GM21825 (cell line): Measurements from ENCODE around the gene CUZD1.

Experiments
- ATAC-seq: cut with Tn5 transposase; IDR thresholded peaks from one replicate; pipeline ENCODE4 v1.9.1; 2021; ENCODE audit warnings: mild to moderate bottlenecking, moderate library complexity; ENCODE audit not compliant: unreplicated experiment

The CUZD1 gene

DNA sequence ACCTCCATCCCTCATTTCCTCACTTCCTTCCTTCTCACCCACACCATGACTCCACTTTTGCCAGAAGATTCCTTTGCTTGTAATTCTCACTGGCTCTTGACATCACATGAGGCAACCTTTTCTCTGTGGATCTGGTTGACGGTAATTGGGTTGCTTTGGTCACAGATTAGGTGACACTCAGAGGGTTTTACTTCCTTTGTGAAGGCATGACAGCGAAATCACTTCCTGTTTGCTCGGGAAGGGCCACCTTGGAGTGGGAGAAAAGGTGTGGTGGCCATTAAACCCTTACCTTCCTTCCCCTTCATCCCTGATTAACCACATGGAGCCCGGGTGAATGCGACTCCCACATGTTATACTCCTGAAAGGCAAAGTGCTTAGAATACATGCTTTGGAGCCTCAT lies 30.2 kb downstream of the CUZD1 start:
- ATAC-seq, result no peak

DNA sequence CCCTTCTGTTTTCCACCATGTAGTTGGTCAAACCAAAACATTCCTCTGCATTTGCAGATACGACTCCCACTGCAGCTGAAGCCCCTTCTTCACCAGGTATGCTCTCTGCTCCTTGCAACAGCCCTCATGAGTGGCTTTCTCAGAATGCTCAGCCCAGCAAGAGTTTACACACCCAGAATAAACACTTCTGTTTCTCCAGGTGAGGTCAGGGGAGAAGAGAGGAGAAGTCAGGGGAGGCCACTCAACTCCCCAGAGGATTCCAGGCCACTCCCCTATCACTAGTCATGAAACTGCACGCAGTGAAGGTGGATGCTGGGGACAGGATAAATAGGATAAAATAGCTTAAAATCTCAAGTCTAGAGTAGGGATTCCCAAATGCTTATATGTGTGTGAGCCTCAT lies 31.2 kb downstream of the CUZD1 start:
- no peak for ATAC-seq

DNA sequence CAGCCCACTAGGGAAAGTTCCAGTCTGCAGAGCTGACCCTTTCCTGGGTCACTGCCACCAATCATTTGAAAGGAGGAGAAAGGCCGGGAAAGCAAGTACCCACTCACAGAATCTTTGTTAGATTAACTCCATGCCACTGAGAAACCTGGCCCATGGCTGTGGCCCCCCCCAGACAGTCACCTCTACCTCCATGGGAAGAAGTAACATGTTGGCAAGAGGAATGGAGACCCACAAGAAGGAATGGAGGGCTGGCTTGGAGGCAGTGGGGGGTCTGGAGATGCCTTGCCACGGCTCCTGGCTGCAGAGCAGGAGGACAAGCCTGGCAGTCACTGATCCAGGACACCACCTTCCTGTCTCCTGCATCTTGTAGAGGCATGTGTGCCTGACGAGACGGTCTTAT lies 32.9 kb downstream of the CUZD1 start:
- no peak for ATAC-seq

DNA sequence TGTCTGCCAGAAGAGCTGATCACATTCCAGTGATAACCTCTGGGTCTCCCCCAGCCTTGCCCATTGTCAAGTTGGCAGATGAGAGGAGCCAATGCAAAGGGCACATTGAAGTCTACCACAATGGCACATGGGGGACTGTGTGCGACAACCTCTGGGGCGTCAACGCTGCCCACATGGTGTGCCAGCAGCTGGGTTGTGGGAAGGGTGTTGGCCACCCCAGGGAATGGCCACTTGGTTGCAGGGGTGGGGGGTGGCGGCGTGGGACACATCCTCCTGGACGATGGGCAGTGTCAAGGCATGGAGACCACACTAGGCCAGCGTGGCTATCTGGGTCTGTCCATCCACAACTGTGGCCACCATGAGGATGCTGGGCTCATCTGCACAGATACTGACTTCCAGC lies 43.4 kb downstream of the CUZD1 start:
- ATAC-seq, result no peak

DNA sequence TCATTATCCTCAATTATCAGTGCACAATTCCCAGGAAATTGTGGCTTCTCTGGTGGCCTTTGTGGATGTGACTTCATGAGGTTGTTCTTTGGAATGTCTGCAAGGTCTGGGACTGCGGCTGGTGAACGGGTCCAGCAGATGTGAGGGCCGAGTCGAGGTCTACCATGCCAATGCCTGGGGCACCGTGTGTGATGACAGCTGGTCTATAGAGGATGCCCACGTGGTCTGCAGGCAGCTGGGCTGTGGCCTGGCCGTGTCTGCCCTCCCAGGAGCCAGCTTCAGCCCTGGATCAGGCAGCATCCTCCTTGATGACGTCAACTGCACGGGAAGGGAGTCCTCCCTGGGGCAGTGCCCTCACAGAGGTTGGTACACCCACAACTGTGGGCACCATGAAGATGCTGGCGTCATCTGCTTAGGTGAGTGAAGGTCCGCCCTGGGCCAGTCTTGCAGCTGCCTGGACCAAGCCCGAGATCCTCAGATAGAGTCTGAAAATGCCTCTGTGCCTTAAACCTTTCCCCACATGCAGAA lies 46.9 kb downstream of the CUZD1 start:
- no peak for ATAC-seq

DNA sequence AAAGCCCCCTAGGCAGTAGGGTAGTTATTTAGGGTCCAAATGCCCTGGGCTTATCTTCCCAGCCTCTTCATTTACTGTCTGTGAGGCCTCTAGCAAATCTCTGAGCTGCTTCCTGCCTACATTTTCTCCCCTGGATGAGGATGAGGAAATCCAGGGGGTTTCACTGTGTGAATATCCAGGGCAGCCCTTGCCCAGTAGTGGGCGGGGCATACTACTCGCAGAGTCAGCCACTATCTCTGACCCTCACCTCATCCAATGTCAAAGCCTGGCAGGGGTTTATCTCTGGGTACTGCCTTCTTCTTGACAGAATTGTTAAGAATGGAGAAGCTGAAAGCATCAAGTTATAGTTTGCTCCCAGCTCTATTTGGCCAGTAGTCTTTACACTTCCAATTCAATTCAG lies 48.9 kb downstream of the CUZD1 start:
- no peak for ATAC-seq

DNA sequence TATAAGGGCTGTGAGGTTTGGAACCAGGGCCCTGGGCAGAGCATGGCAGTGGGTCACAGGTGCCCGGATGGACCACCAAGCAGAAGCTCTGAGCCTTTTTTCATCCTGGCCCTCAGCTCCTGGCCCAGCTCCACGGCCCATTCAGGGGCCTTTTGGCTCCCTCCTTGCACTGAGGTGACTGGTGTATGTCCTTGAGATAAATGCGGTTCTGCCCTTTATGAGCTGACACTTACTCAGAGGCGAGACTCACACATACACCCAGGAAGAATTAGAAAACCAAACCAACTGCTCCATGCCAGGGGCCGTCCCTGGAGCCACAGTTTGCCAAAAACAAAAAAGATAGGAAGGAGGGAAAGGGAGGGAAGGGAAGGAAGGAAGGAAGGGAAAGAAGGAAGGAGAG lies 49.7 kb downstream of the CUZD1 start:
- no peak for ATAC-seq

DNA sequence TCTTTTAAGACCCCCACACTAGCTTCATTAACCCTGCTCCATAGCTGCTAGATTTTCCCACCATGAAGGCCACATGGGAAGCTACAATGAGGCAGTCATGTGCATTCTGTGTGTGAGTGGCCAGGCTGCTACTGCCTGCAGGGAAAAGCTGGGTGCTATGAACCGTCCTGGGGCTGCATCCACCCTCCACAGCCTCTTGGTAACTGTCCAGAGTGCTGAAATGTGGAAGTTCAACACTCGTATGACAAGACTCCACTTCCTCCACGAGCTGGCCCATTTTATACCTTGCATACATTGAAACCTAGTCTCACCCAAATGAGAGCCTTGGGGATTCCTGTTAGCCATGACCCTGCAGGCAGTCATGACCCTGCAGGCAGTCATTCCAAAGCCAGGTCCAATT lies 59.4 kb downstream of the CUZD1 start:
- no peak for ATAC-seq

DNA sequence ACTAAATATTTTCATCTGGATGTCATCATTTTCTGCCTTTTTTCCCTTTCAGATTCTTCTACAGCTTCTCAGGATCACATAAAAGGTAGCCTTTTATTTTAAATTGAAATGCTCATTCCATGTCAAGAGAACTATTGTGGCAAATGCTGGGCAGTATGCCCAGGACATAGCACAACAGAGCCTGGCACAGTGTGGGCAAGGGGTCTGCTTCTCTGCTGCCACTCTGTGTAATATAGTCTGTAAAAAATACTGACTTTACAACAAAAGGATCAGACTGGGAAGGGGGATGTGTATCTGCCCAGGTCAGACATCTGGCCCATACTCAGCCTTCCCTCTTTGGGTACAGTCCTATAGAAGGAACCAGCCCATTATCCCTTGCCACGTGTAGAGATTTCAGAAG lies 62.7 kb downstream of the CUZD1 start:
- ATAC-seq, result no peak
